DMS153 treated with DMSO at 0.1 percent for 48 hours (cell line): ENCODE results near the gene ANTXRL.
"Not testable (repeated sequence)": the region's sequence is repeated elsewhere in the genome, so short reads cannot be mapped to it uniquely, and the experiment has no call there.

Source experiments
- DNase-seq: peaks from one replicate; lab custom pipeline; 2025; ENCODE audit not compliant: unreplicated experiment; lab: John Stamatoyannopoulos, UW

ANTXRL gene

GRCh38 chr10:46254007-46254383 lies 32.8 kb upstream of the ANTXRL start:
- no peak for DNase-seq

DNA sequence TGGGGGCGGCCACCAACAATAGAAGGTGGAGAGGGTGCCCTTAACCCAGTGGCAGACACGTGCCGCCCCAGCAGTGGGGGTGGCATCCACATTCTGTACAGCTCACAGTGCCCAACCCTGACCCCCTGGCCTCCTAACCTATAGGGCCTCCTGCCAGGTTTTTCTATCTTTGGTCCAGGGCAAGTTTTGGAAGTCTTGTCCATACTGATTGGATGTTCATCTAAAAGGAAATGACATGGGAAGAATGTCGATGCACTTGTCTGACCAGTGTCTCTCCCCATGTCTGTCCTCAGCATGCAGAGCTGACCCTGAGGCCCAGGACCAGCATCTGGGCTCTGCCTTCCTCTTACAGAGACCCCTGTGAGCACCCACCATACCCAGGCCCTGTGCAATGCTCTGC lies 32.3 kb upstream of the ANTXRL start:
- DNase-seq: no peak

DNA sequence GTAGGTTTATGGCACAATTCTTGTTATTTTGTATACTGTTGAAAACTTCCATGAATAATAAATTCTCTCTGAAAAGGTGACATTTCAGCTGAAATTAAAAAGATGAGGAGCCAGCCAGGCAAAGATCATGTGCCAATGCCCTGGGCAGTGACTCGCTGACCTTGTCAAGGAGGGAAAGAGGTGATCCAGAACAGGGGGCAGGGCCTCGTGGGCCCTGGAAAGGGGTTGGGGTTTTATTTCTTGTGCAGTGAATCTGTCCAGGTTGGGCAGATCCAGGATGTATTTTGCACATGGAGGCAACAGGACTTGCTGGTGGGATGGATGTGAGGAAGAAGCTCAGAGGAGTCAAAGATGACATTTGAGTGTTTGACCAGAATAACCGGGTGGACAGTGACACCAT lies 31.6 kb upstream of the ANTXRL start:
- DNase-seq: not testable (repeated sequence)

DNA sequence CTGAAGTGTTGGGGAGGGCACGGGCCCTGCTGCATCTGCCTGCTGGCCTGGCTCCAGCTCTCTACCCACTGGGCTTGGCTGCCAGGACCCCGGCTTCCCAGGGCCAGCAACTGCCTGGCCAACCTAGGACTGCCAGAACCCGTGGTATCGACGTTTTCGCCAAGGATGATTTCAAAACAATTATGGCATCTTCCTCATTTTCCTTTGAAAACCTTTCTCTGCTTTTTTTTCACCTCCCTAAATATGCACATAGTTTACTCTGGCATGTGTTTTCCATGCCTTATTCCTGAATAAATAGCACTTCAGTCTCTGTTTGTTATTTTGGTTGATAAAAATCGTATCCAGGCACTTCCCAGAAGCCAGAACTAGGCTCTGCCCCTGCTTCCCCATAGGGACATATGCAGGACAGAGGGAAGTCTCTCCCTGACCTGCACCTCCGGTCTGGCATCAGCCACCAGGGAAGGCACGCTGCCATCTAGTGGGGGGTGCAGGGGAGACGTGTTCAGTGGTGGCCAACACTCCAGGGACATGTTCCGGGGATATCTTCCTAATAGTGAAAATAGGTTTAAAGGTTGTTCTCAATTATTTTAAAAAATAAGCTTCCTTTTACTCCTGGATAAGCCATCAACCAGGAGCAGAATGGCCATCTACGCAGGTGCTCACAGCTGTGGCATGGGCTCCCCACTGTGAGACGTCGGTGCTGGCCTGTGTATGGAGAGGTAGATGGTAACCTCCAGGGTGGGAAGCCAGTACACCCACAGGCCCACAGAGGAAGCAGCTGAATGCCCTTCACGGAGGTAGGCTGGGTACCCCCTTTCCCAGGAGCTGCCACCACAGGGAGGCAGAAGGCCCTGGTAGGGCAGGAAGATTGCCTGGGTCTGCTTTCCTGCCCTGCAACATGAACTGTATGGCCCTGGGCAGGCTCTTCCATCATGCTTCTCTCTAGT lies 30.7 kb upstream of the ANTXRL start:
- DNase-seq: peak; percentile 19

DNA sequence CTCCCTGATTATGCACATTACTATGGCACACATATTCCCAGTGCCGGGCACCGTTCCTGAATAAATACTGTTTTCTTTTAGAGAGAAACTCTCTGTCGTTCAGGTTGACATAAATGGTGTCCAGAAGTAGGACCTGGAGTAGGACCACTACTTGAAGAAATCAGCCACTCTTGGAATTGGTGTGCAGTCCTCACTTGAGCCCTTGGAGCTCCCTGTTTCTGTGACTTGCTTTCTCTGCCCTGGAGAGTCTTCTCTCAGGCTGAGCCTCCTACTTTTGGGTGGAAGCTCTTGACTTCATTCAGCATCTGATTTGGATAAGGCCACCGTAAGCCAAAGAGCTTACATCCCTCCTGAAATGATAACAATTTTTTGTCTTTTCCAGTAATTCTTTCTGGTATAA lies 29.7 kb upstream of the ANTXRL start:
- no peak for DNase-seq

DNA sequence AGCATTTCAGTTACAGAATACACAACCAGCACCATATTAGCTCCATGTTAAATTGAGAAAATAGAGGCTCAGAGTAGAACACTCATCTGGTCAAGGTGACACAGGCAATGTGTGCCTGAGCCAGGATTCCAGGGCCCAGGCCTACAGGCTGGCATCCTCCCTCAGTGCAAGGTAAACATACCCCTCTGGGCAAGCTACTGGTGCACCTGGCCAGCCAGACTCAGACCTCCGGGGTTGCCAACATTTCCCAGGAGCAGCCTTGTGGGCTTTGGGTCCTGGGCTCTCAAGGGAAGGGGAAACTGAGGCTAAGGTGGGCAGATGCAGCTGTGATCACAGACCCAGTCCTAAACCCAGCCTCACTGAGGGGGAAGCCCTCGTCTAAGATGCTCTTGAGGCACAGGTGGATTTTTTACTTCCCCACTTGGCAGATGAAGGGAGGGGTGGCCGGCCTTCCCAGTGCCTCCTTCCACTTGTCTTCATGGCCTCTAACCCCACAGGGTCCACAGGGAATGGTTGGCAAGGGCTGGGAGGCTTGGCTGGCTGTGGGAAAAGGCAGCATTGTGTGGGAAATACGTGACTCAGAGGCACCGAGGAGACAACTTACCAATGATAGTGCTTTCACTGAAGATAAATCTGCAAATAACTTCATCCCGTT lies 23.8 kb upstream of the ANTXRL start:
- not testable (repeated sequence) for DNase-seq

DNA sequence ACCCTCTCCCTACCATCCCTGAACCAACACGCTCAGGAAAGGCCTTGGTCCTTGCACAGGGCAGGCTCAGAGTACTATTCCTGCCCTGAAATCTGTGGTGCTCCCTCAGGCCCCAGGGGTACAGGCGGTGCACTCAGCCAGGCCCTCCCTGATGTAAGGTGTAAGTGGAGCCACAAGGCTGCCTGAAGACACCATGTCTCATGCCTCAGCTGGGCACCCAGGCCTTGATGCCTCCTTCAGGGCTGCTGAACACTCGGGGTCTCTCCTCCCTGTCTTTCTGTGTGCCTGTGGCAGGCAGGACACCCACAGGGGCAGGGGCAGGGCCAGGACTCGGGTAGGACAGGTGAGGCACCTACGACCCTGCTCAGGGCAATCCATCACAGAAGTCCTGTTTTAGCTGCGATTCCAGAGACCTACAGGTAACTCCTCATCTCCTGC lies 22.9 kb upstream of the ANTXRL start:
- no peak for DNase-seq

- DNase-seq: no peak
Observed at GRCh38 chr10:46264336-46264735, 22.5 kb upstream of the ANTXRL start.

- no peak for DNase-seq
Observed at GRCh38 chr10:46264737-46265368, 21.9 kb upstream of the ANTXRL start.

DNA sequence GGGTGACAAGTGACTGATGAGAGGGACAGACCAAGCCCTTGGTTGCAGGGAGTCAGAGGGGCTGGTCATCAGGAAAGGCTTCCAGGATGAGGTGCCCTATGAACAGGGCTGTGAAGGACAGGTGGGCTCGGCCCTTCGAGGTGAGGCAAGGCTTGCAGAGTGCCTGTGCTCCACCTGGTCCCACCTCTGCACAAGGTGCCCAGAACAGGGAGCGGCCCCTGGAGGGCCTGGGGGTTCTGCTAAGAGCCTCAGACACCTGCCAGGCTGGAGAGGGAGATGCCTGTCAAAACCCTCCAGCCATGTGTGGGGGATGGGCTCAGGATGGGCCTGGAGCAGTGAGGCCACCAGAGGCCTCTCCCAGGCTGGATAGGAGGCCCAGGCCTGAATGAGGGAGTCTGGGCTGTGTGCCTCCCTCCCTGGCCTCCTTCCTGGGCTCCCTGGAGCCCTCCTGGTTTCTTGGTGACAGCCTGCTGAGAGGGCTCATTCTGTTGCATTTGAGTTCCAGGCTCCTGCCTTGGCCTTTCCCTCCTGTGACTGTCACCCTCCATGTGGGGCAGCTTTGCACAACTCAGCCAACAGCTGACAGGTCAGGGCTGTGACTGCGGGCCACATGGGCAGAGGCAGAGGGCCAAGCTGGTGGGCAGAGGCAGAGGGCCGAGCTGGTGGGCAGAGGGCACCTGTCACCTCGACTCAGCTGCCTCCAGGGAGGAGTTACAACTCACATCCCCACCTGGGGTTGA lies 21.1 kb upstream of the ANTXRL start:
- DNase-seq: not testable (repeated sequence)

DNA sequence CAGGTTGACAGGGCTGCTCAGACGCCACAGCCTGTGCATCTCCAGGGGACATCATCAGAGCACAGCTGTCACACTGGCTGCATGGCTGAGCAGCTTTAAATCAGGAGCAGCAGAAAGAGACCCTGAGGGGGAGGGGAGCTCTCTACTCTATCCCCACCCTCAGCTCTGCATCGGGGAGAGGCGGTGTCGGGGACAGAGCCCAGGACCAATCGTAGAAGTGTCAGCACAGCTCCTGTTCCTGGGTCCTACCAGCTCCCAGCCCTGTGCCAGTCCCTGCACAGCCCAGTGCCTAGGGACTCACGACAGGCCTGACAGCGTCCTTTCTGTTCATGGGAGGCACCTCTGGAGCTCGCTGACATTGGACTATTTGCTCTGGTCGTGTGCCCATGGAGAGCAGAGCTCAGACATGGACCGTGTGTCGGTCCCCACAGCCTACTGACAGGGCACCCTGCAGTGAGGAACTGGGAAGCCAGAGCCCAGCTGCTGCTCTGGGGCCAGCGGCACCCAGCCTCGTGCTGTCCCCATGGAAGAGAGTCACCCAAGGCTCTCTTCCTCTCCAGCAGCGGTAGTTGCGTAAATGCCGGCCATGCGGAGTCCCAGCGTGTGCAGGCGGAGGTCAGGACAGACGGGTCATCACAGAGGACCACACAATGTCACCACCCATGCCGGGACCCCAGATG lies 20.4 kb upstream of the ANTXRL start:
- DNase-seq: no peak

DNA sequence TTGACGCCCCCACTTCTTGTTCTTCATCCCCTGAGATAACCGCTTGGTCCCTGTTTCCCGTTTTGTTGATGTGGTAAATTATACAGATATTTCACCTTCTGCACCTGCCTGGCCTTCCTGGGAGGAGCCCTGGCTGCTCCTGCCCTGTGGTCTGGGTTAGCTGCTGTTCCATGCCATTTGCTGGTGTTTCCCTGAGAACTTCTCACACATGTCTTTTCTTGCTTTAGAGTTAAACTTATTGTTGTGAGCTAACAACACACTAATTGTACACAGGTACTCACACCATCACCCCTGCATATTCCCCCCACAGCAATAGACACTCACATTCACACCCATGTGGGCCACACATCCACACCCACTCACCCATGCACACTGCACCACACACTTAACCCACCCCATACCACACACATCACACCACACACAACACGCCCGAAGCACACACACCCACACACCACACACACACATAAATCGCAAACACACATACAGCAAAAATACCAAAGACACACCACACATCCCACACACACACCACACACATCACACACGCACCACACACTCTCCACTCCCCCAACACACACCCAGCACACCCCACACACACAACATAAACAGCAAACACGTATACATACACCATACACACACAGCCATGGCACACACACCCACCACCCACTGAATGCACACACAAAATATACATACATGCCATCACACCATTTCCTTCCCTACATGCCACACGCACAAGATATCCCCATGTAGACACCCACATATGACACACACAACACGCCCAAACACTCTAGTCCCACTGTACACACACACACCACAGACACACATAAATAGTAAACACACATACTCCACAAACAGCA lies 19.4 kb upstream of the ANTXRL start:
- no peak for DNase-seq

DNA sequence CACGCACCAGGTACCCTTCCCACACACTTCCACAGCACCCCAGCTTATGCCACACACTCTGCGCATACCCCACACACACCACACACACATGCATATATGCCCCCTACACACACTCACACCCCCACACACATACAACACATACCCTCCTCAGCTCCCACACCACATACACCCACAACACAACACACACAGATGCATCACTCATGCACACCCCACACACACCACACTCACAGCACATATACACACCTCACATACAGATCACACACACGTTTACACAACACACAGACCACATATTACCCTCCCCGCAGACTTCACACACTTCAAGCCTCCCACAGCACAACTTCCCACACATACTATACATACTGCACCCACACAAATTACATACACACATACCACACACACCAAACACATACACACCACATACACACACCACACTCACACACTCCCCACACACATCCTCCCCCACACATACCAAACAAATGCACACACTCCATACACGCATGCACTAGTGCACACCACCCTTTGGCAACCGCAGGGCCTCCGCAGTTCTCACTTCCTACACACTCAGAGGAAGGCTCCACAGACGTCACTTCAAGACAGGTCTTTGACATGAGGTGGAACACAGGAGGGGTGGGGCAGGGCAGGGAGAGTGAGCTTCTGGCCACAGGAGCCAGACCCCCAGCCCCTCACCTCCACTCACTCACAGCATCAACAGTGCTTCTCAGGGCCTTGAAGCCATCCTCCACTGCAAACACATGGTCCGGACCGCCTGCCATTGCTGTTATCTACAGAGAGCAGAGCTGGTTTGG lies 18.5 kb upstream of the ANTXRL start:
- no peak for DNase-seq

DNA sequence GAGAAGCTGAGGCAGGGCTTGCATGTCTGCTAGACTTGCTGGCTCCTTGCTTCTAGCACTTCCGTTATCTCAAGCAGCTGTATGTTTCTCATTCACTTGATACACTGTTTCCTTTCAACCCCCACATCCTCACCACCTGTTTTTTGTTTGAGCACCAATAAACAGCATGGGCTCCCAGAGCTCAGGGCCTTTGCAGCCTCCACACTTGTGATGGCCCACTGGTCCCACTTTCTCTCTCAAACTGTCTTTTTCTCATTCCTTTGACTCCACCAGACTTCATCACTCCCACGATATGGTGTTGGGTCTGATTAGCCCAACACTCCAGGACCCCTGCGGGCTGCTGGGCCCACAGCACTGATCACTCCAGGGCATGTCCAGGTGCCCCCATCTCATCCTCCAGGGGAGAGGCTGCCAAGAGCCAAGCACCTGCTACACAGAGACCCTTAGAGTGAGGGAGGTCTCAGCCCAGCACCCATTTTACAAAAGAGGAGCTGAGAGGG lies 17.2 kb upstream of the ANTXRL start:
- not testable (repeated sequence) for DNase-seq

DNA sequence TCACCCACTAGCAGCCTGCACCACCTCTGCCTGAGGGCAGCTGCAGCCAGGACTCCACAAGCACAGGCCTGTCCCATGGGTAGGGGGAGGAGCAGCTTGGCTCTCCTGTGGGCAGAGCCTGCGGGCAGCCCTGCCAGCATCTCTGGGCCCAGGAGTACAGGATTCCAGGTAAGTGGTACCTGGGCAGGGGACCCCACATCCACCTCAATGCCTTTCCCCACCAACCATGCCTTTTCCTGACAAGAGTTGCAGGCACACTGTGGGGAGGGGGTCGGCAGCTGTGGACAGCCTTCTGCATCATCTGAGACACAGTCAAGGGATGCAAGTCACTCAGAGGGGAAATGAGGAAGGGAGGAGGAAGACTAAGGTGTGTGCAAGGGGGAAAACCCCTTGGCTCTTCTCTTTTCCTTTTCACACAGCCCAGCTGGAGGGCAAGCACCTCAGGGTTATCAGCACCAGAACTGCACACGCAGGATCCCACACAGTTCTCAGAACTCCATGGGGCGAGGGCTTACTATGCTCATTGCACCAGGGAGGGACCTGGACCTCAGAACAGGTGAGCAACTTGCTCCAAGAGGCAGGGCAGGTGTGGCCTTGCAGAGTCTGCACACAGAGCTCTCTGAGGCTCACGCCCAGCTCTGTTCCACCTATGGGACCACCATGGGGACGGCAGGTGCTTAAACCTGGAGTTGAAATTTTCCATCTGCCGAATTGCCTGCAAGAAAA lies 16.5 kb upstream of the ANTXRL start:
- no peak for DNase-seq

- DNase-seq: not testable (repeated sequence)
Observed at GRCh38 chr10:46270963-46271530, 15.8 kb upstream of the ANTXRL start.

DNA sequence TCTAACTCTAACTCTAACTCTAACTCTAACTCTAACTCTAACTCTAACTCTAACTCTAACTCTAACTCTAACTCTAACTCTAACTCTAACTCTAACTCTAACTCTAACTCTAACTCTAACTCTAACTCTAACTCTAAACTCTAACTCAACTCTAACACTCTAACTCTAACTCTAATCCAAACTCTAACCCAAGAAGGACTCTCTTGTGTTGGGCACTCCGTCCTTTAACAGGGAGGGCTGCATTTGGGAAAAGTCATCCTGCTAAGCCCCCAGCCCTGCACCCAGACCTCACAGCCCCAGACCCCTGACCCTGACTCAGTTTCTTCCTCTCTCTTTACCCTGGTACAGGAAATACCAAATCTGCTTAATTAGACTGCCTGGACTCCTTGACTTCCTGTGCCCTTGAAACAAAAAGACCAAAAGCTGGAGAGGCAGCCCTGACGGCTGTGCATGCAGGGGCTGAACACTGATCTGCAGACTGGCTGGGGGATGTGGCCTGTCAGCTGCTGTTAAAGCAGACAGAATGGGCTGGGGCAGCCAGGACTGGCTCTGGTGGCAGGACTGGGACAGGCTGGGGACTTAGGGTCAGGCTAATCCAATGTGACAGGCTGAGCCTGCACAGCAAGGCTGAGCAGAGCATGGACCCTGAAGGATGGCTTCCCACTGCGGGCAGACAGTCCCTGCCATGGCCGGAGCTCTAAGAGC lies 14.8 kb upstream of the ANTXRL start:
- DNase-seq: not testable (repeated sequence)
